ENCODE data around the gene BSN. TPM values are rescaled to one million over a fixed set of nuclear protein-coding genes. Genes with fewer than 3 reads are reported as not detected.

The BSN gene
- polyA plus RNA-seq, 1 donor (not counting 4 experiments of a cell fraction or from before 2014, with no cell fraction given) = under 0.01 TPM

DNA sequence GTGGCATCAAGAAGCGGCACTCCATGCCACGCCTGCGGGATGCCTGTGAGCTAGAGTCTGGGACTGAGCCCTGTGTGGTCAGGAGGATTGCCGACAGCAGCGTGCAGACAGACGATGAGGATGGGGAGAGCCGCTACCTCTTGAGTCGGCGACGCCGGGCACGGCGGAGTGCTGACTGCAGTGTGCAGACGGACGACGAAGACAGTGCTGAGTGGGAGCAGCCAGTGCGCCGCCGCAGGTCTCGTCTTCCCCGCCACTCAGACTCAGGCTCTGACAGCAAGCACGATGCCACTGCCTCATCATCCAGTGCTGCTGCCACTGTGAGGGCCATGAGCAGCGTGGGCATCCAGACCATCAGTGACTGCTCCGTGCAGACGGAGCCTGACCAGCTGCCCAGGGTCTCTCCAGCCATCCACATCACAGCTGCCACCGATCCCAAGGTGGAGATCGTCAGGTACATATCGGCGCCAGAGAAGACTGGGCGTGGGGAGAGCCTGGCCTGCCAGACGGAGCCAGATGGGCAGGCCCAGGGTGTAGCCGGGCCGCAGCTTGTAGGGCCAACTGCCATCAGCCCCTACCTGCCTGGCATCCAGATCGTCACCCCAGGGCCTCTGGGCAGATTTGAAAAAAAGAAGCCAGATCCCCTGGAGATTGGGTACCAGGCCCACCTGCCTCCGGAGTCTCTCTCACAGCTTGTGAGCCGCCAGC, 103.1 kb downstream of the BSN start:
- no peak overlapping the region for H3K4me2 ChIP-seq (ENCODE audit: control insufficient read depth, extremely low read depth, insufficient read depth, low read depth, low read length)
- H2AFZ ChIP-seq (ENCODE audit: control insufficient read depth, low read length) = no peak overlapping the region
- peaks cover 25% of the 10 kb centered on the region for H3K27me3 ChIP-seq (ENCODE audit: control insufficient read depth, extremely low read depth, insufficient read depth, low read length)
- no peaks in the 10 kb centered on the region for H3K79me2 ChIP-seq (ENCODE audit: control insufficient read depth, insufficient read depth, low read length)
- H3K27ac ChIP-seq (ENCODE audit: control insufficient read depth, insufficient read depth, low read length) = no peak overlapping the region
- H4K20me1 ChIP-seq (ENCODE audit: control insufficient read depth, extremely low read depth, insufficient read depth, low read length) = no peaks in the 10 kb centered on the region
- H3K36me3 ChIP-seq (ENCODE audit: control insufficient read depth in 2 of 2, extremely low read depth in 1 of 2, insufficient read depth in 2 of 2, low read length in 2 of 2) = no peaks in the 10 kb centered on the region
- no peak overlapping the region for H3K9ac ChIP-seq (ENCODE audit: control insufficient read depth, extremely low read depth, insufficient read depth, low read length)
- TF ChIP-seq CTCF (optimal IDR thresholded peaks at IDR 0.05 in 1 of 3, IDR thresholded peaks at IDR 0.05 in 1 of 3, conservative IDR thresholded peaks at IDR 0.05 in 1 of 3; ENCODE audit: extremely low read depth in 1 of 3, insufficient read depth in 2 of 3, low read length in 3 of 3) (no peak), EZH2 (IDR thresholded peaks at IDR 0.05; ENCODE audit: low read length) (no peak)
- H3K9me1 ChIP-seq (ENCODE audit: control insufficient read depth, extremely low read depth, insufficient read depth, low read length) = no peaks in the 10 kb centered on the region
- H3K4me1 ChIP-seq (ENCODE audit: control insufficient read depth, extremely low read depth, insufficient read depth, low read length) = no peaks in the 10 kb centered on the region
- no peak overlapping the region for H3K4me3 ChIP-seq (ENCODE audit: control insufficient read depth in 2 of 3, extremely low read depth in 1 of 3, insufficient read depth in 2 of 3, low read depth in 1 of 3, low read length in 3 of 3)
- DNase-seq (ENCODE audit: low read depth, low spot score) (no peak), FAIRE-seq (no peak)
- no peaks in the 10 kb centered on the region for H3K9me3 ChIP-seq (ENCODE audit: control insufficient read depth, low read depth, low read length)
- dilution Hi-C loops (cut with MboI; ENCODE audit: extremely low pct_ligation_motif_present, low sequenced_read_pairs) = loop anchor here (25.0 kb wide), 1 partner anchor 95 kb away; the partner anchor contains the start of gene BSN

DNA sequence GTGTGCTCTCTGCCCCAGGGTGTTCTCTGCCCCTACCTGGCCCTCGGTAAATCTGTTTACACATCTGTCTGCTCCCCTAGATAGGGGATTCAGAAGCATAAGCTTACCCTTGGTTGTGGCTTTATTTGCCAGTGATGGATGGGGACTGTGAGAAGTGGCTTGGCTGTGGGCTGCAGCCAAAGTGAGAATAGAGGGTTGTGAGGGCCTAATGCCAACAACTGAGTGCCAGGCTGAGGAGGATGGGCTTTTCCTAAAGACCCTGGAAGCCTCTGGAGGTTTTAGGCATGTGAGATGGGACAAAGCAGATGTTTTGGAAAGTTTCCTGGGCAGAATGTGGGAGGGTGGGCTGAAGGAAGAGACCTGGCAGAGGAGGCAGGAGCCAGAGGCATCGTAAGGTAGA, 104.4 kb downstream of the BSN start:
- no peak overlapping the region for H3K9ac ChIP-seq (ENCODE audit: control insufficient read depth, extremely low read depth, insufficient read depth, low read length)
- no peak overlapping the region for H3K4me3 ChIP-seq (ENCODE audit: control insufficient read depth in 2 of 3, extremely low read depth in 1 of 3, insufficient read depth in 2 of 3, low read depth in 1 of 3, low read length in 3 of 3)
- peaks cover 25% of the 10 kb centered on the region for H3K27me3 ChIP-seq (ENCODE audit: control insufficient read depth, extremely low read depth, insufficient read depth, low read length)
- no peaks in the 10 kb centered on the region for H3K9me3 ChIP-seq (ENCODE audit: control insufficient read depth, low read depth, low read length)
- no peak overlapping the region for H3K4me2 ChIP-seq (ENCODE audit: control insufficient read depth, extremely low read depth, insufficient read depth, low read depth, low read length)
- no peak overlapping the region for H2AFZ ChIP-seq (ENCODE audit: control insufficient read depth, low read length)
- H3K36me3 ChIP-seq (ENCODE audit: control insufficient read depth in 2 of 2, extremely low read depth in 1 of 2, insufficient read depth in 2 of 2, low read length in 2 of 2) = no peaks in the 10 kb centered on the region
- TF ChIP-seq CTCF (optimal IDR thresholded peaks at IDR 0.05 in 1 of 3, IDR thresholded peaks at IDR 0.05 in 1 of 3, conservative IDR thresholded peaks at IDR 0.05 in 1 of 3; ENCODE audit: extremely low read depth in 1 of 3, insufficient read depth in 2 of 3, low read length in 3 of 3) (no peak), EZH2 (IDR thresholded peaks at IDR 0.05; ENCODE audit: low read length) (no peak)
- no peaks in the 10 kb centered on the region for H3K9me1 ChIP-seq (ENCODE audit: control insufficient read depth, extremely low read depth, insufficient read depth, low read length)
- H3K27ac ChIP-seq (ENCODE audit: control insufficient read depth, insufficient read depth, low read length) = no peak overlapping the region
- H4K20me1 ChIP-seq (ENCODE audit: control insufficient read depth, extremely low read depth, insufficient read depth, low read length) = no peaks in the 10 kb centered on the region
- H3K4me1 ChIP-seq (ENCODE audit: control insufficient read depth, extremely low read depth, insufficient read depth, low read length) = no peaks in the 10 kb centered on the region
- no peaks in the 10 kb centered on the region for H3K79me2 ChIP-seq (ENCODE audit: control insufficient read depth, insufficient read depth, low read length)
- DNase-seq (ENCODE audit: low read depth, low spot score) (no peak), FAIRE-seq (no peak)
- dilution Hi-C loops (cut with MboI; ENCODE audit: extremely low pct_ligation_motif_present, low sequenced_read_pairs) = loop anchor here (25.0 kb wide), 1 partner anchor 96 kb away; the partner anchor contains the start of gene BSN
